Endothelial cell of umbilical vein (primary cell): ENCODE data around the gene GOLGA8B. TPM values are rescaled to one million over a fixed set of nuclear protein-coding genes. Genes with fewer than 3 reads are reported as not detected.
"Not testable (repeated sequence)": the region's sequence is repeated elsewhere in the genome, so short reads cannot be mapped to it uniquely, and the experiment has no call there.

Experiments
- BruUV-seq: library from RNA; stranded (reverse); fragments of 400-500 nt; replicated peaks from 2 replicates; lab custom pipeline; 2021; lab: Mats Ljungman, UMichigan
- CTCF ChIA-PET: fragments of 300-600, 350-600 bp; sonication (Branson Sonifier 250); formaldehyde crosslinking; loops from one replicate; lab custom pipeline; 2021; ENCODE audit warnings: antibody characterized with exemption, inconsistent platforms; lab: Charles Lee
- POLR2A ChIA-PET: fragments of 300-600, 350-600 bp; sonication (Branson Sonifier 250); formaldehyde crosslinking; loops from one replicate; lab custom pipeline; 2021; ENCODE audit warnings: antibody characterized with exemption, inconsistent platforms; lab: Charles Lee
- DNase-seq: peaks from one replicate; pipeline ENCODE4 v3.0.0-alpha.2; 2011; ENCODE audit warnings: low read depth, low spot score
- FAIRE-seq: peaks from 2 replicates; lab custom pipeline; 2011; peaks lifted over from hg19 to GRCh38; lab: Jason Lieb, UNC
- H2AFZ ChIP-seq: 2 replicates; pipeline ENCODE4 v1.6.0; 2012; ENCODE audit warnings: low read depth, low read length, control low read depth, inconsistent platforms
- H3K27ac ChIP-seq: 2 replicates; pipeline ENCODE4 v1.5.1; 2011; ENCODE audit warnings: low read depth, mild to moderate bottlenecking, control low read depth, low read length, moderate library complexity; ENCODE audit not compliant: insufficient read depth
- H3K27me3 ChIP-seq, 2 experiments: 2 replicates each; pipeline versions ENCODE4 v1.6.0 to v1.6.1; 2011; ENCODE audit warnings: low read length in 2 of 2, mixed read lengths in 1 of 2; ENCODE audit not compliant: control insufficient read depth in 2 of 2, insufficient read depth in 2 of 2
- H3K36me3 ChIP-seq, 2 experiments: 2 replicates in 1 of 2; 3 replicates in 1 of 2; pipeline ENCODE4 v1.5.1; 2011; ENCODE audit warnings: low read length in 2 of 2, mild to moderate bottlenecking in 1 of 2, moderate library complexity in 1 of 2; ENCODE audit not compliant: control insufficient read depth in 2 of 2, insufficient read depth in 2 of 2; ENCODE audit errors: extremely low read depth in 1 of 2
- H3K4me1 ChIP-seq: 3 replicates; pipeline ENCODE4 v1.5.1; 2011; ENCODE audit warnings: mild to moderate bottlenecking, low read length; ENCODE audit not compliant: control insufficient read depth, insufficient read depth; ENCODE audit errors: extremely low read depth
- H3K4me2 ChIP-seq: 2 replicates; pipeline ENCODE4 v1.6.1; 2011; ENCODE audit warnings: low read length, control low read depth, mixed read lengths; ENCODE audit not compliant: insufficient read depth
- H3K4me3 ChIP-seq, 3 experiments: fragments of 200-600 bp in 1 of 3; sonication (generic), shearing (Covaris generic) in 1 of 3; replicated peaks in 1 of 3; 2 replicates each; pipeline ENCODE4 v1.5.1; 2011 to 2016; ENCODE audit warnings: control low read depth in 3 of 3, low read length in 3 of 3, mild to moderate bottlenecking in 2 of 3, inconsistent platforms in 1 of 3, low read depth in 1 of 3, moderate library complexity in 1 of 3; ENCODE audit not compliant: insufficient read depth in 1 of 3
- H3K79me2 ChIP-seq: 2 replicates; pipeline ENCODE4 v1.6.0; 2012; ENCODE audit warnings: low read length, inconsistent platforms; ENCODE audit not compliant: control insufficient read depth, insufficient read depth
- H3K9ac ChIP-seq: replicated peaks from 2 replicates; pipeline ENCODE3; 2011; ENCODE audit warnings: low read length, control low read depth; ENCODE audit not compliant: insufficient read depth; ENCODE audit errors: extremely low read depth
- H3K9me1 ChIP-seq: replicated peaks from 3 replicates; pipeline ENCODE4 v1.6.0; 2011; ENCODE audit warnings: mild to moderate bottlenecking, low read length; ENCODE audit not compliant: control insufficient read depth, insufficient read depth; ENCODE audit errors: extremely low read depth
- H3K9me3 ChIP-seq: replicated peaks from 2 replicates; pipeline ENCODE4 v1.5.1; 2012; ENCODE audit warnings: low read length, inconsistent platforms; ENCODE audit not compliant: control insufficient read depth, insufficient read depth
- H4K20me1 ChIP-seq: replicated peaks from 2 replicates; pipeline ENCODE3; 2011; ENCODE audit warnings: mild to moderate bottlenecking, low read length; ENCODE audit not compliant: control insufficient read depth, insufficient read depth; ENCODE audit errors: extremely low read depth
- EZH2 ChIP-seq: IDR thresholded peaks from 2 replicates; pipeline ENCODE4 v1.6.1; 2012; ENCODE audit warnings: borderline replicate concordance, low read depth, mild to moderate bottlenecking, moderate library complexity, low read length, inconsistent platforms; ENCODE audit not compliant: severe bottlenecking
- FOS ChIP-seq: IDR thresholded peaks from 2 replicates; pipeline ENCODE4 v1.6.1; 2011; ENCODE audit warnings: mild to moderate bottlenecking, low read length, moderate library complexity, borderline replicate concordance; ENCODE audit not compliant: insufficient read depth
- GATA2 ChIP-seq: IDR thresholded peaks from 2 replicates; pipeline ENCODE4 v1.7.0; 2011; ENCODE audit warnings: low read depth, mild to moderate bottlenecking, moderate library complexity, mixed read lengths, low read length; ENCODE audit not compliant: insufficient read length, insufficient read depth
- JUN ChIP-seq: IDR thresholded peaks from 2 replicates; pipeline ENCODE4 v1.6.1; 2011; ENCODE audit warnings: borderline replicate concordance, low read depth; ENCODE audit not compliant: insufficient read length, insufficient read depth
- MYC ChIP-seq: IDR thresholded peaks from one replicate; pipeline ENCODE4 v1.6.1; 2011; ENCODE audit warnings: mild to moderate bottlenecking, low read depth, low read length
- POLR2A ChIP-seq: IDR thresholded peaks from 2 replicates; pipeline ENCODE4 v1.6.1; 2012; ENCODE audit warnings: low read depth, mild to moderate bottlenecking, control low read depth, low read length
- POLR2AphosphoS5 ChIP-seq: IDR thresholded peaks from 2 replicates; pipeline ENCODE4 v1.6.1; 2012; ENCODE audit warnings: low read depth, mild to moderate bottlenecking, control low read depth, low read length, moderate library complexity; ENCODE audit not compliant: insufficient read depth
- dilution Hi-C: fragments of 300-500 bp; cut with MboI; formaldehyde crosslinking; loops from one replicate; pipeline ENCODE4 v1.15.0; 2019; ENCODE audit warnings: low sequenced_read_pairs; ENCODE audit not compliant: extremely low pct_ligation_motif_present
- intact Hi-C: fragments of 100-400 bp; cut with micrococcal nuclease; formaldehyde crosslinking; loops from one replicate; pipeline ENCODE4 v1.10.0; 2022
- polyA plus RNA-seq, 4 experiments: library from polyadenylated mRNA; depleted of rRNA in 3 of 4; stranded (reverse) in 3 of 4; unstranded in 1 of 4; fragments of >200 nt; gene quantifications; 2 replicates each; pipeline versions ENCODE4 v1.2.1 to v1.2.3, GENCODE V29; 2011 to 2012; ENCODE audit warnings: missing spikeins in 1 of 4
- total RNA-seq: library from RNA; stranded (reverse); gene quantifications from 2 replicates; pipeline ENCODE4 v1.2.3, GENCODE V29; 2021
- TF ChIP-seq, protein P1 (sequence below), 2 donors: IDR thresholded peaks; 1 replicate in 1 of 2; 2 replicates in 1 of 2; pipeline ENCODE4 v1.5.1; 2011; ENCODE audit warnings: low read length in 2 of 2, mild to moderate bottlenecking in 2 of 2, moderate library complexity in 2 of 2, control low read depth in 1 of 2, inconsistent platforms in 1 of 2, low read depth in 1 of 2; ENCODE audit not compliant: insufficient read depth in 1 of 2; ENCODE audit errors: extremely low read depth in 1 of 2
- TF ChIP-seq, protein P2 (sequence below): IDR thresholded peaks from 2 replicates; pipeline ENCODE4 v1.6.1; 2011; ENCODE audit not compliant: insufficient read depth, insufficient read length

Gene GOLGA8B
- total and polyA plus RNA-seq, 2 donors (not counting 3 experiments of a cell fraction or from before 2014, with no cell fraction given) = 30.9 to 36.0 TPM

DNA sequence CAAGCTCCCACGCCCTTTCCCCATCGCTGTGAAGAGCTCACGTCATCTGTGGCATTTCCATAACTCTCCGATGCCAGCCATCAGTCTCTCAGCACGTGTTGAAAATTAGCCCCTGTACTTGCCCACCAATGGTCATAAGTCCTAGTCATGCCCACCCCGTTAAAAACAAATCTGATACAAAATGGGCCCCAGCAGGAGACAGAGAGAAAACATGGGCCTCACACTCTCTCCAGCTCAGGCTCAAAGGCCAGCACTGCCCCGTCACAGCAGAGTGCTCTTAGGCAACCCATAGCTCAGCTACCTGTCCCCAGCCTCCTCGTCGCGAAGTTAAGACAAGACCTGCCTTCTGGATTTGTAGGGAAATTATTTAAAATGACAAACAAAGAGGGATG, 5.2 kb downstream of the GOLGA8B start:
- no peak overlapping the region for H3K27ac ChIP-seq
- no peaks in the 10 kb centered on the region for H4K20me1 ChIP-seq
- no peaks in the 10 kb centered on the region for H3K9me1 ChIP-seq
- POLR2A ChIA-PET = no interaction called here
- H3K27me3 ChIP-seq = no peaks in the 10 kb centered on the region
- no peak overlapping the region for H3K4me3 ChIP-seq
- no peaks in the 10 kb centered on the region for H3K36me3 ChIP-seq
- TF ChIP-seq, protein P1, sequence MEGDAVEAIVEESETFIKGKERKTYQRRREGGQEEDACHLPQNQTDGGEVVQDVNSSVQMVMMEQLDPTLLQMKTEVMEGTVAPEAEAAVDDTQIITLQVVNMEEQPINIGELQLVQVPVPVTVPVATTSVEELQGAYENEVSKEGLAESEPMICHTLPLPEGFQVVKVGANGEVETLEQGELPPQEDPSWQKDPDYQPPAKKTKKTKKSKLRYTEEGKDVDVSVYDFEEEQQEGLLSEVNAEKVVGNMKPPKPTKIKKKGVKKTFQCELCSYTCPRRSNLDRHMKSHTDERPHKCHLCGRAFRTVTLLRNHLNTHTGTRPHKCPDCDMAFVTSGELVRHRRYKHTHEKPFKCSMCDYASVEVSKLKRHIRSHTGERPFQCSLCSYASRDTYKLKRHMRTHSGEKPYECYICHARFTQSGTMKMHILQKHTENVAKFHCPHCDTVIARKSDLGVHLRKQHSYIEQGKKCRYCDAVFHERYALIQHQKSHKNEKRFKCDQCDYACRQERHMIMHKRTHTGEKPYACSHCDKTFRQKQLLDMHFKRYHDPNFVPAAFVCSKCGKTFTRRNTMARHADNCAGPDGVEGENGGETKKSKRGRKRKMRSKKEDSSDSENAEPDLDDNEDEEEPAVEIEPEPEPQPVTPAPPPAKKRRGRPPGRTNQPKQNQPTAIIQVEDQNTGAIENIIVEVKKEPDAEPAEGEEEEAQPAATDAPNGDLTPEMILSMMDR (IDR thresholded peaks at IDR 0.05; ENCODE audit: extremely low read depth in 1 of 2, insufficient read depth in 1 of 2, low read depth in 1 of 2, low read length in 2 of 2) = no peak
- no peak for TF ChIP-seq MYC
- no peak for TF ChIP-seq FOS
- no peak for TF ChIP-seq POLR2A
- TF ChIP-seq JUN = no peak
- no peak for TF ChIP-seq EZH2
- TF ChIP-seq, protein P2, sequence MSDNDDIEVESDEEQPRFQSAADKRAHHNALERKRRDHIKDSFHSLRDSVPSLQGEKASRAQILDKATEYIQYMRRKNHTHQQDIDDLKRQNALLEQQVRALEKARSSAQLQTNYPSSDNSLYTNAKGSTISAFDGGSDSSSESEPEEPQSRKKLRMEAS = no peak
- no peak for TF ChIP-seq GATA2
- TF ChIP-seq POLR2AphosphoS5 = no peak
- peaks cover 5% of the 10 kb centered on the region for H3K4me1 ChIP-seq
- FAIRE-seq (no peak), DNase-seq (no peak)
- no TSS peak for BruUV-seq
- intact Hi-C loops (no loop called here), dilution Hi-C loops (no loop called here)
- H2AFZ ChIP-seq = no peak overlapping the region
- no peak overlapping the region for H3K9ac ChIP-seq
- H3K4me2 ChIP-seq = no peak overlapping the region
- H3K79me2 ChIP-seq = no peaks in the 10 kb centered on the region
- CTCF ChIA-PET = interaction anchor here (0.8 to 1.8 kb wide), 2 partner anchors 10 to 20 kb away, joined by 3 to 6 read pairs; no protein-coding TSS in a partner anchor
- H3K9me3 ChIP-seq = no peaks in the 10 kb centered on the region

DNA sequence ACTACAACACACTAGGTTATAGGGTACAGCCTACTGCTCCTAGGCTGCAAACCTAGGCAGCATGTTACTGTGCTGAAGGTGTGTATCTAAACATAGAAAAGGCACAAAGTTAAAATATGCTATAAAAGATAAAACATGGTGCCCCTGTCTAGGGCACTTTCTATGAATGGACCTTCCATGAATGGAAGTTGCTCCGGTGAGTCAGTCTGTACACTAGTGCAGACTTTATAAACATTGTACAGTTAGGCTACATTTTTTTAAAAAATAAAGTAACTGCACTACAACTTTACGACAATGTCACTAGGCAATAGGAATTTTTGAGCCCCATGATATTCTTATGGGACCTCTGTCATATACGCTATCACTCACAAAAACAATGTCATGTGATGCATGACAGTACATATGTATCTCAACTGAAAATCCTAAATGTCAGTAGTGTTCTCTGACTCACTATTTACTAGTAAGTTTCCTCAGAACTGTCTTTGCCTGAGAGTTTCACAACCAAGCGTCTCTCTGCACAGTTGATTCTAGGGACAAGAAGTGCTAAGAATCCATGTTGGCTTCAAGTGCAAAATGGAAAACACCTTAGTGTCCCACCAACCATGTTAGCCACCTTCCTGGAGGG, 5.7 kb downstream of the GOLGA8B start:
- H3K4me1 ChIP-seq, H3K79me2 ChIP-seq, BruUV-seq, H3K4me3 ChIP-seq, H3K9me1 ChIP-seq, DNase-seq, H3K9ac ChIP-seq, POLR2A ChIA-PET, H3K4me2 ChIP-seq, H3K27ac ChIP-seq, H4K20me1 ChIP-seq, H3K9me3 ChIP-seq, dilution Hi-C loops, H2AFZ ChIP-seq, H3K36me3 ChIP-seq, intact Hi-C loops, FAIRE-seq, H3K27me3 ChIP-seq: not testable (repeated sequence)
- CTCF ChIA-PET = interaction anchor here (0.8 to 1.8 kb wide), 2 partner anchors 10 to 21 kb away, joined by 3 to 6 read pairs; no protein-coding TSS in a partner anchor

DNA sequence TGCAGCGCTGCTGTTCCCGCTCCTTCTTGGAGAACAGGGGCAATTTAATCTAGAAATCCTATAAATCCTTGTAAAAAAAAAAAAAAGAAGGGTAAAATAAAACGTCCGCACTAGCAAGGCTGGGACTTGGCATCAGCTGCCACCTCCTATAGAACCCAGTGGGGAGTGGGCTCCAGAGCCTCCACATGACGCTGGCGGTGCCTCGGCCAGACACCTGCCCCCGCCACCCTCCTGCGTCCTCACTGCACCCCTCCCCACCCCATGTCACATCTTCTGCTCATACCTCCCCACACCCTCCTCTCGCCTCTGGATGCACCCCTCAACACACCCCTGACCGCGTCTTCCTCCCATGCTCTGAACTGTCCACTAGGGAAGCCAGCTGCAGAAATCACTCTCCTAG, 8.4 kb downstream of the GOLGA8B start:
- DNase-seq, CTCF ChIA-PET, POLR2A ChIA-PET, H3K9ac ChIP-seq, H4K20me1 ChIP-seq, H3K27ac ChIP-seq, H3K36me3 ChIP-seq, H3K4me3 ChIP-seq, H3K9me1 ChIP-seq, H3K79me2 ChIP-seq, BruUV-seq, H2AFZ ChIP-seq, H3K4me1 ChIP-seq, FAIRE-seq, intact Hi-C loops, H3K9me3 ChIP-seq, dilution Hi-C loops, H3K4me2 ChIP-seq, H3K27me3 ChIP-seq: not testable (repeated sequence)
